K562 (cell line): ENCODE measurements around the gene CMIP. TPM values are rescaled to one million over a fixed set of nuclear protein-coding genes. Genes with fewer than 3 reads are reported as not detected.
A peak's percentile ranks its signal among the peaks of the same experiment; 100 is the strongest.

Experiments used
- ATAC-seq: fragments of 200-7000 bp; cut with Tn5 transposase; 3 replicates; pipeline ENCODE4 v1.9.1; 2020; ENCODE audit warnings: moderate library complexity
- BruUV-seq: library from RNA; stranded (reverse); fragments of 400-500 nt; replicated peaks from 2 replicates; lab custom pipeline; 2021; lab: Mats Ljungman, UMichigan
- CTCF ChIA-PET: fragments of 300-600 bp; formaldehyde crosslinking; extraction: SDS; loops from one replicate; lab custom pipeline; 2021; ENCODE audit warnings: low intra/inter-chr PET ratio; lab: Yijun Ruan, JAX
- POLR2A ChIA-PET: fragments of 300-600, 350-650 bp; sonication (Branson Sonifier 250); formaldehyde crosslinking; extraction: SDS; loops from one replicate; lab custom pipeline; 2021; ENCODE audit warnings: antibody characterized with exemption, inconsistent platforms; lab: Yijun Ruan, JAX
- DNase-seq, 4 experiments: peaks; one replicate each; pipeline versions ENCODE4 v3.0.0 to v3.0.0-alpha.2; 2011 to 2018; ENCODE audit warnings: low spot score in 3 of 4, mixed read lengths in 3 of 4; ENCODE audit errors: extremely low read depth in 1 of 4
- FAIRE-seq: peaks from 2 replicates; lab custom pipeline; 2011; peaks lifted over from hg19 to GRCh38; lab: Jason Lieb, UNC
- H2AFZ ChIP-seq: 2 replicates; pipeline ENCODE4 v1.6.0; 2011; ENCODE audit warnings: low read depth, low read length, control low read depth, inconsistent platforms
- H3K27ac ChIP-seq: fragments of 200-600 bp; 3 replicates; pipeline ENCODE4 v1.8.0; 2011; ENCODE audit warnings: low read depth, mild to moderate bottlenecking, control low read depth, inconsistent platforms, low read length, moderate library complexity, mixed read lengths; ENCODE audit errors: extremely low read depth
- H3K27me3 ChIP-seq, 2 experiments: fragments of 300-600 bp in 1 of 2; 2 replicates in 1 of 2; 3 replicates in 1 of 2; pipeline versions ENCODE4 v1.6.0 to v1.8.0; 2011; ENCODE audit warnings: inconsistent platforms in 2 of 2, low read length in 2 of 2, mild to moderate bottlenecking in 1 of 2, mixed read lengths in 1 of 2, moderate library complexity in 1 of 2; ENCODE audit not compliant: control insufficient read depth in 2 of 2, insufficient read depth in 2 of 2
- H3K36me3 ChIP-seq: fragments of 300-600 bp; 3 replicates; pipeline ENCODE4 v1.8.0; 2011; ENCODE audit warnings: mild to moderate bottlenecking, low read length, inconsistent platforms; ENCODE audit not compliant: control insufficient read depth, insufficient read depth
- H3K4me1 ChIP-seq, 2 experiments: fragments of 200-600 bp in 1 of 2; replicated peaks in 1 of 2; 2 replicates in 1 of 2; 3 replicates in 1 of 2; pipeline versions ENCODE4 v1.5.1 to v1.8.0; 2011; ENCODE audit warnings: inconsistent platforms in 2 of 2, low read length in 2 of 2, mild to moderate bottlenecking in 1 of 2, mixed read lengths in 1 of 2, moderate library complexity in 1 of 2; ENCODE audit not compliant: control insufficient read depth in 2 of 2, insufficient read depth in 2 of 2
- H3K4me2 ChIP-seq: 2 replicates; pipeline ENCODE4 v1.6.1; 2011; ENCODE audit warnings: low read length, control low read depth, inconsistent platforms, mixed read lengths; ENCODE audit not compliant: insufficient read depth
- H3K4me3 ChIP-seq: fragments of 200-600 bp; sonication (generic), shearing (Covaris generic); 2 replicates; pipeline ENCODE4 v1.5.1; 2016; ENCODE audit warnings: control low read depth, inconsistent platforms
- H3K79me2 ChIP-seq: fragments of 200-600 bp; 3 replicates; pipeline ENCODE4 v1.8.0; 2011; ENCODE audit warnings: low read length, inconsistent platforms; ENCODE audit not compliant: control insufficient read depth, insufficient read depth
- H3K9ac ChIP-seq, 2 experiments: 2 replicates each; pipeline versions ENCODE4 v1.6.0 to v1.6.1; 2011; ENCODE audit warnings: low read depth in 2 of 2, low read length in 2 of 2, control low read depth in 1 of 2, inconsistent platforms in 1 of 2, mild to moderate bottlenecking in 1 of 2, mixed read lengths in 1 of 2; ENCODE audit not compliant: insufficient read depth in 1 of 2
- H3K9me1 ChIP-seq: one replicate; pipeline ENCODE4 v1.6.0; 2011; ENCODE audit warnings: inconsistent platforms, mild to moderate bottlenecking, low read length, moderate library complexity; ENCODE audit not compliant: control insufficient read depth, insufficient read depth
- H3K9me3 ChIP-seq: replicated peaks from 2 replicates; pipeline ENCODE4 v1.5.1; 2011; ENCODE audit warnings: low read depth, low read length, inconsistent platforms; ENCODE audit not compliant: control insufficient read depth, insufficient read depth
- H4K20me1 ChIP-seq: replicated peaks from 2 replicates; pipeline ENCODE4 v1.6.1; 2011; ENCODE audit warnings: low read length, inconsistent platforms, mixed read lengths; ENCODE audit not compliant: control insufficient read depth, insufficient read depth
- BMI1 ChIP-seq: fragments of 150-350 bp; IDR thresholded peaks from 2 replicates; pipeline ENCODE4 v1.6.1; 2014; ENCODE audit warnings: low read length
- CBFA2T3 ChIP-seq: fragments of 450-650 bp; IDR thresholded peaks from 2 replicates; pipeline ENCODE4 v1.6.1; 2017
- E2F6 ChIP-seq, 2 experiments: IDR thresholded peaks; 2 replicates each; pipeline ENCODE4 v1.6.1; 2011; ENCODE audit warnings: borderline replicate concordance in 1 of 2, control low read depth in 1 of 2, low read depth in 1 of 2, low read length in 1 of 2, mild to moderate bottlenecking in 1 of 2, mixed read lengths in 1 of 2, moderate library complexity in 1 of 2; ENCODE audit not compliant: insufficient read depth in 1 of 2, insufficient read length in 1 of 2, poor library complexity in 1 of 2, severe bottlenecking in 1 of 2; ENCODE audit errors: extremely low read depth in 1 of 2
- FOSL1 ChIP-seq: fragments of 200-800 bp; sonication (Bioruptor generic); conservative IDR thresholded peaks from 2 replicates; pipeline ENCODE4 v1.6.1; 2016; ENCODE audit warnings: missing genetic modification characterization, missing compliant biosample characterization
- MCM5 ChIP-seq: fragments of 450-650 bp; IDR thresholded peaks from 2 replicates; pipeline ENCODE4 v1.6.1; 2016; ENCODE audit warnings: low read depth
- MEIS2 ChIP-seq: fragments of 450-650 bp; IDR thresholded peaks from 2 replicates; pipeline ENCODE4 v1.6.1; 2014; ENCODE audit warnings: mild to moderate bottlenecking; ENCODE audit not compliant: partially characterized antibody
- NBN ChIP-seq: fragments of 450-650 bp; IDR thresholded peaks from 2 replicates; pipeline ENCODE4 v1.6.1; 2016; ENCODE audit warnings: low read depth, mild to moderate bottlenecking
- NRF1 ChIP-seq, 2 experiments: fragments of 450-650 bp; IDR thresholded peaks in 1 of 2; conservative IDR thresholded peaks in 1 of 2; 2 replicates each; pipeline ENCODE4 v1.6.1; 2014; ENCODE audit warnings: mild to moderate bottlenecking in 2 of 2
- POLR2G ChIP-seq: fragments of 200-400 bp; formaldehyde crosslinking; IDR thresholded peaks from 2 replicates; pipeline ENCODE4 v1.6.1; 2017; ENCODE audit warnings: low read depth, mild to moderate bottlenecking, antibody characterized with exemption, low read length, moderate library complexity
- PURB ChIP-seq: sonication (generic); formaldehyde crosslinking; IDR thresholded peaks from 2 replicates; pipeline ENCODE4 v1.9.0; 2021; ENCODE audit warnings: low read depth, mild to moderate bottlenecking, missing genetic modification reagents
- RAD51 ChIP-seq: fragments of 450-650 bp; IDR thresholded peaks from 2 replicates; pipeline ENCODE4 v1.7.1; 2016; ENCODE audit warnings: low read depth, mild to moderate bottlenecking, borderline replicate concordance
- RBM22 ChIP-seq: fragments of 200-400 bp; formaldehyde crosslinking; IDR thresholded peaks from 2 replicates; pipeline ENCODE4 v1.6.1; 2018; ENCODE audit warnings: low read length, low read depth; ENCODE audit not compliant: poor library complexity, severe bottlenecking
- RNF2 ChIP-seq: sonication (generic); IDR thresholded peaks from 2 replicates; pipeline ENCODE4 v1.6.1; 2016
- SIN3A ChIP-seq, 2 experiments: fragments of 150-350 bp in 1 of 2; IDR thresholded peaks; 2 replicates each; pipeline ENCODE4 v1.6.1; 2011 to 2016; ENCODE audit warnings: borderline replicate concordance in 2 of 2, low read depth in 2 of 2, low read length in 2 of 2, mild to moderate bottlenecking in 2 of 2, moderate library complexity in 2 of 2; ENCODE audit not compliant: control insufficient read depth in 1 of 2
- ZFP36 ChIP-seq: fragments of 150-350 bp; IDR thresholded peaks from 2 replicates; pipeline ENCODE4 v1.6.1; 2018; ENCODE audit warnings: low read length, low read depth; ENCODE audit not compliant: partially characterized antibody
- ZFPM2 ChIP-seq: fragments of 250-450 bp; sonication (Bioruptor Pico); IDR thresholded peaks from 2 replicates; pipeline ENCODE4 v1.5.1; 2022; ENCODE audit warnings: mild to moderate bottlenecking
- ZNF239 ChIP-seq: fragments of 250-450 bp; sonication (Bioruptor Pico); IDR thresholded peaks from 2 replicates; pipeline ENCODE4 v1.4.0; 2020; ENCODE audit warnings: mild to moderate bottlenecking
- ZNF586 ChIP-seq: fragments of 450-650 bp; formaldehyde crosslinking; conservative IDR thresholded peaks from 2 replicates; pipeline ENCODE4 v1.4.0; 2020; ENCODE audit warnings: mild to moderate bottlenecking, moderate library complexity
- WGBS: fragments of 100-300 bp; shearing (Covaris generic); methylation state at CpG from one replicate; pipeline ENCODE4 v1.1.6; 2016; ENCODE audit warnings: low coverage, mixed read lengths; ENCODE audit not compliant: insufficient coverage; ENCODE audit errors: missing lambda C conversion rate; 5-methylcytosine and 5-hydroxymethylcytosine counted together
- in situ Hi-C: fragments of 300-500 bp; cut with MboI; formaldehyde crosslinking; loops from 4 replicates; pipeline ENCODE4 v1.15.0; 2018; ENCODE audit warnings: inconsistent platforms, mixed read lengths
- intact Hi-C: fragments of 100-400 bp; cut with micrococcal nuclease; formaldehyde crosslinking; loops from 2 replicates; pipeline ENCODE4 v1.14.2; 2022
- polyA plus RNA-seq, 8 experiments: library from polyadenylated mRNA; depleted of rRNA in 4 of 8; stranded (reverse) in 5 of 8; unstranded in 3 of 8; fragments of >200 nt; fragmentation: Nextera tagmentation in 2 of 8; fragmentation: Illumina TruSeq in 1 of 8; extraction: Ambion mirVana in 2 of 8; extraction: Trizol in 1 of 8; gene quantifications; 2 replicates each; pipeline versions ENCODE4 v1.2.1 to v1.2.3, GENCODE V29; 2011 to 2014; ENCODE audit warnings: inconsistent platforms in 1 of 8, missing spikeins in 1 of 8
- total RNA-seq, 7 experiments: library from RNA; depleted of rRNA in 6 of 7; stranded (reverse); fragments of >200 nt in 6 of 7; fragmentation: Illumina TruSeq in 2 of 7; extraction: Trizol in 2 of 7; gene quantifications; 2 replicates each; pipeline versions ENCODE4 v1.2.1 to v1.2.3, GENCODE V29; 2011 to 2021; ENCODE audit warnings: low replicate concordance in 1 of 7

The CMIP gene
- total and polyA plus RNA-seq, 9 of the 15 experiments (the other 6 are each of a cell fraction or from before 2014, with no cell fraction given) = 0.94 to 82.5 (median 10.3) TPM

GRCh38 chr16:81696166-81696960 lies 251.8 kb downstream of the CMIP start:
- no peak overlapping the region; the same call in 2 of the 3 replicates for H3K27ac ChIP-seq
- peak in 2 of 4 experiments; percentile 39 to 47 for DNase-seq
- ChIA-PET CTCF (interaction anchor here (0.6 to 3.6 kb wide), 3 partner anchors 72 to 293 kb away, joined by 3 to 42 read pairs (median 11); no protein-coding TSS in a partner anchor), POLR2A (interaction anchor here (0.6 to 1.6 kb wide), 10 partner anchors 8 to 284 kb away, joined by 3 to 6 read pairs (median 4); no protein-coding TSS in a partner anchor)
- H3K27me3 ChIP-seq = no peaks in the 10 kb centered on the region
- no TSS peak for BruUV-seq
- peaks cover 2 to 18% of the 10 kb centered on the region in 2 experiments; a peak in 4 of 5 replicates for H3K4me1 ChIP-seq
- no peak overlapping the region for H2AFZ ChIP-seq
- H3K4me2 ChIP-seq = no peak overlapping the region
- H3K9ac ChIP-seq = peak overlapping the region in 1 of 2 experiments; percentile 14; a peak in 1 of 4 replicates
- no peaks in the 10 kb centered on the region for H3K9me3 ChIP-seq
- FAIRE-seq = peak; percentile 73
- H3K9me1 ChIP-seq = no peaks in the 10 kb centered on the region
- H3K79me2 ChIP-seq = no peaks in the 10 kb centered on the region
- TF ChIP-seq ZNF586 (CRISPR knock-in tag) = no peak
- 0 out of 2 replicates have a peak, but pooled peaks have one; percentile 49 for TF ChIP-seq POLR2G
- TF ChIP-seq PURB (CRISPR knock-in tag) = no peak
- no peak for TF ChIP-seq NRF1 (conservative IDR thresholded peaks at IDR 0.05 in 1 of 2, IDR thresholded peaks at IDR 0.05 in 1 of 2)
- TF ChIP-seq NBN = no peak
- TF ChIP-seq RBM22 = peak; percentile 39
- no peak for TF ChIP-seq BMI1
- no peak for TF ChIP-seq SIN3A (IDR thresholded peaks at IDR 0.05; ENCODE audit: borderline replicate concordance in 2 of 2, control insufficient read depth in 1 of 2, low read depth in 2 of 2, low read length in 2 of 2)
- 0 out of 2 replicates have a peak, but pooled peaks have one; percentile 47 for TF ChIP-seq ZNF239 (CRISPR knock-in tag)
- peak; percentile 27; the same call in 1 of the 2 replicates for TF ChIP-seq CBFA2T3
- TF ChIP-seq ZFP36 = no peak
- TF ChIP-seq ZFPM2 (CRISPR knock-in tag) = no peak
- no peak for TF ChIP-seq E2F6 (IDR thresholded peaks at IDR 0.05; ENCODE audit: borderline replicate concordance in 1 of 2, extremely low read depth in 1 of 2, insufficient read depth in 1 of 2, insufficient read length in 1 of 2, low read depth in 1 of 2, low read length in 1 of 2, poor library complexity in 1 of 2, severe bottlenecking in 1 of 2)
- TF ChIP-seq RNF2 = no peak
- peak; percentile 74 for TF ChIP-seq FOSL1 (tag)
- no peak for TF ChIP-seq MEIS2
- no peak for TF ChIP-seq RAD51
- TF ChIP-seq MCM5 = no peak
- intact Hi-C loops (loop anchor here (10.0 kb wide), 1 partner anchor 202 kb away; no protein-coding TSS in a partner anchor), in situ Hi-C loops (loop anchor here (5.0 kb wide), 1 partner anchor 74 kb away; no protein-coding TSS in a partner anchor)
- H4K20me1 ChIP-seq = no peaks in the 10 kb centered on the region
- peak; percentile 47 for ATAC-seq
- H3K4me3 ChIP-seq = no peak overlapping the region
- peaks cover 65% of the 10 kb centered on the region for H3K36me3 ChIP-seq
- WGBS = 75% methylated on average over 22 of the region's 22 CpGs
